Measurements from ENCODE around the gene SLC10A7. TPM values are rescaled to one million over a fixed set of nuclear protein-coding genes. Genes with fewer than 3 reads are reported as not detected.

SLC10A7 gene
- total and polyA plus RNA-seq, 10 donors = 1.8 to 33.2 (median 18.4) TPM

GRCh38 chr4:146450524-146450923 is 71.2 kb downstream of the SLC10A7 start:
- intact Hi-C loops (cut with DNase I; ENCODE audit: low total_unique reads) = no loop called here
- TF ChIP-seq POLR2AphosphoS5 (IDR thresholded peaks at IDR 0.05) (no peak), CTCF (IDR thresholded peaks at IDR 0.05 in 8 of 11, conservative IDR thresholded peaks at IDR 0.05 in 3 of 11) (no peak), POLR2A (IDR thresholded peaks at IDR 0.05) (no peak)
- no peak overlapping the region for H3K4me3 ChIP-seq
- no peak for DNase-seq
- H3K9me3 ChIP-seq = peaks cover 0 to 10% (median 0%) of the 10 kb centered on the region in 8 donors
- H3K27ac ChIP-seq = peak overlapping the region in 4 of 8 donors; percentile 14 to 37 (median 24)
- peaks cover 0 to 8% (median 0%) of the 10 kb centered on the region in 6 donors for H3K36me3 ChIP-seq
- H3K4me1 ChIP-seq = peaks cover 0 to 16% (median 0%) of the 10 kb centered on the region in 6 donors
- no peaks in the 10 kb centered on the region for H3K27me3 ChIP-seq (replicated peaks in 1 of 7)

- H3K36me3 ChIP-seq = peaks cover 0 to 14% (median 0%) of the 10 kb centered on the region in 6 donors
- H3K4me3 ChIP-seq = no peak overlapping the region
- TF ChIP-seq CTCF (IDR thresholded peaks at IDR 0.05 in 8 of 11, conservative IDR thresholded peaks at IDR 0.05 in 3 of 11) = no peak
- TF ChIP-seq POLR2AphosphoS5 (IDR thresholded peaks at IDR 0.05) = no peak
- TF ChIP-seq POLR2A (IDR thresholded peaks at IDR 0.05) = no peak
- H3K4me1 ChIP-seq = peaks cover 0 to 16% (median 0%) of the 10 kb centered on the region in 6 donors
- H3K27me3 ChIP-seq (replicated peaks in 1 of 7) = no peaks in the 10 kb centered on the region
- no peak for DNase-seq
- H3K27ac ChIP-seq = no peak overlapping the region
- H3K9me3 ChIP-seq = peaks cover 0 to 10% (median 0%) of the 10 kb centered on the region in 8 donors
- intact Hi-C loops (cut with DNase I; ENCODE audit: low total_unique reads) = no loop called here
- WGBS, 5 donors = 94 to 98% (median 96%) methylated on average over 4 of the region's 4 CpGs
Measured at GRCh38 chr4:146446555-146446954, 75.2 kb downstream of the SLC10A7 start.

GRCh38 chr4:146445198-146446150 is 76.3 kb downstream of the SLC10A7 start:
- intact Hi-C loops (cut with DNase I; ENCODE audit: low total_unique reads) = no loop called here
- 96 to 98% (median 97%) methylated on average over 34 to 37 of the region's 37 CpGs for WGBS, 5 donors
- H3K27me3 ChIP-seq (replicated peaks in 1 of 7) = no peaks in the 10 kb centered on the region
- TF ChIP-seq POLR2A (IDR thresholded peaks at IDR 0.05) = no peak
- TF ChIP-seq POLR2AphosphoS5 (IDR thresholded peaks at IDR 0.05) = no peak
- no peak for TF ChIP-seq CTCF (IDR thresholded peaks at IDR 0.05 in 8 of 11, conservative IDR thresholded peaks at IDR 0.05 in 3 of 11)
- DNase-seq = no peak
- H3K36me3 ChIP-seq = peaks cover 0 to 14% (median 0%) of the 10 kb centered on the region in 6 donors
- peaks cover 0 to 5% (median 0%) of the 10 kb centered on the region in 8 donors for H3K9me3 ChIP-seq
- H3K4me3 ChIP-seq = no peak overlapping the region
- H3K4me1 ChIP-seq = peaks cover 0 to 8% (median 0%) of the 10 kb centered on the region in 6 donors
- H3K27ac ChIP-seq = no peak overlapping the region

- no peaks in the 10 kb centered on the region for H3K27me3 ChIP-seq (replicated peaks in 1 of 7)
- 92 to 98% (median 97%) methylated on average over 2 of the region's 2 CpGs for WGBS, 5 donors
- TF ChIP-seq POLR2AphosphoS5 (IDR thresholded peaks at IDR 0.05) = no peak
Measured at GRCh38 chr4:146443525-146443924, 78.2 kb downstream of the SLC10A7 start.

More at GRCh38 chr4:146443525-146443924, 78.2 kb downstream of the SLC10A7 start:
- Histone ChIP-seq H3K36me3 (peaks cover 0 to 14% (median 0%) of the 10 kb centered on the region in 6 donors), H3K4me1 (no peaks in the 10 kb centered on the region), H3K27ac (no peak overlapping the region), H3K4me3 (no peak overlapping the region), H3K9me3 (peaks cover 0 to 5% (median 0%) of the 10 kb centered on the region in 8 donors)
- intact Hi-C loops (cut with DNase I; ENCODE audit: low total_unique reads) = no loop called here
- no peak for DNase-seq
